GM18498 (cell line): ENCODE results near the gene CTAG1B.
"Not testable (repeated sequence)": the region's sequence is repeated elsewhere in the genome, so short reads cannot be mapped to it uniquely, and the experiment has no call there.

Experiments used
- ATAC-seq: cut with Tn5 transposase; IDR thresholded peaks from one replicate; pipeline ENCODE4 v1.9.1; 2021; ENCODE audit warnings: mild to moderate bottlenecking, moderate library complexity; ENCODE audit not compliant: unreplicated experiment

The CTAG1B gene

GRCh38 chrX:154590415-154590814 lies 28.7 kb downstream of the CTAG1B start:
- not testable (repeated sequence) for ATAC-seq

GRCh38 chrX:154584585-154585183 lies 34.4 kb downstream of the CTAG1B start, which contains the start of gene CTAG1A:
TSS of gene CTAG1A (plus strand) at chrX:154585133. CDS start at chrX:154585207, 74 bp downstream.
- ATAC-seq = not testable (repeated sequence)

GRCh38 chrX:154582994-154583393 lies 36.1 kb downstream of the CTAG1B start:
- not testable (repeated sequence) for ATAC-seq

GRCh38 chrX:154575076-154575475 lies 44.0 kb downstream of the CTAG1B start:
- ATAC-seq = not testable (repeated sequence)

- not testable (repeated sequence) for ATAC-seq
Measured at GRCh38 chrX:154573061-154573460, 46.0 kb downstream of the CTAG1B start.

GRCh38 chrX:154570361-154570760 lies 48.7 kb downstream of the CTAG1B start:
- ATAC-seq = not testable (repeated sequence)
